ENCODE results near the gene FBXL19. TPM values are rescaled to one million over a fixed set of nuclear protein-coding genes. Genes with fewer than 3 reads are reported as not detected.

FBXL19 gene
- total RNA-seq, 1 experiment from 2014 or later, result 58.5 TPM

- in situ Hi-C loops (cut with HindIII; ENCODE audit: low pct_unique_long_range_greater_than_20kb, low sequenced_read_pairs), result no loop called here
- no peak for DNase-seq (ENCODE audit: low read depth)
Observed at GRCh38 chr16:30893417-30893743, 30.0 kb upstream of the FBXL19 start.

DNA sequence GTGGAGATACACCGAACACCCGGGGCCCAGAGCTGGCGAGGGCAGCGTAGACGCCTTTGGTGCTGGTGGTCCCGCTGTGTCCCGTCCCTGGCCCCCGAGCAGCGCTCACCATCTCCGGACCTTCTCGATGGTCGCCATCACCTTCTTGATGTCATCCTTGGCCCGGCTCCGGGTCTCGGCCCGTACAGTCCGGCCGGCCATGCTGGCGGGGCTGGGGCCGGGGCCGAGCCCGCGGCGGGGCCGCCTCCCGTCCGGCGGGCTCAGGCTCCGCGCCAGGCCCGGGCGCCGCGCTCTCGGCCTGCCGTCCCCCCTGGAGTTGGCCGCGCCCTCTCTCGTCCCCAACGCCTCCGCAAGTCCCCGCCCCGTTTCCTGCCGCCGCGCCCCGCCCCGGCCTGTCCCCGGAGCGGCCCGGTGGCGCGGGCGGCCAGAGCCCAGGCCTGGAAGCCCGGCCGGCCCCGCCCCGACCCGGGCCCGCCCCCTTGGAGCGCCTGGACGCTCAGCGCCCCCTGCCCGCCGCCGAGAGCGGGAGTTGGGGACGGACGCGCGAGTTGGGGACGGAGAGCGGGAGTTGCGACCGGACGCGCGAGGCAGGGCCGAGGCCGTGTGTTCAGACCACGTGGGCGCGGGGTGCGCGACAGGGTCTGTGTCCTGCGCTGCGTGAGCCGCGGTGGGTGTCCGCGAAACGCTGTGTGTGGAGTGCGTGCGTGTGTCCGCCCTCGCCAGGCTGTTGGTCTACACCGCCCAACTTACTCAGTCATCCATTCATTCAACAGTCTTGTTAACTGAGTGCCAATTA, 29.4 kb upstream of the FBXL19 start, which contains the start of gene BCL7C:
TSS of gene BCL7C (minus strand) at position 334 of the 796 bp plus-strand sequence. CDS start at position 201, 133 bp downstream.
- DNase-seq (ENCODE audit: low read depth), result peak; percentile 86
- in situ Hi-C loops (cut with HindIII; ENCODE audit: low pct_unique_long_range_greater_than_20kb, low sequenced_read_pairs), result no loop called here

DNA sequence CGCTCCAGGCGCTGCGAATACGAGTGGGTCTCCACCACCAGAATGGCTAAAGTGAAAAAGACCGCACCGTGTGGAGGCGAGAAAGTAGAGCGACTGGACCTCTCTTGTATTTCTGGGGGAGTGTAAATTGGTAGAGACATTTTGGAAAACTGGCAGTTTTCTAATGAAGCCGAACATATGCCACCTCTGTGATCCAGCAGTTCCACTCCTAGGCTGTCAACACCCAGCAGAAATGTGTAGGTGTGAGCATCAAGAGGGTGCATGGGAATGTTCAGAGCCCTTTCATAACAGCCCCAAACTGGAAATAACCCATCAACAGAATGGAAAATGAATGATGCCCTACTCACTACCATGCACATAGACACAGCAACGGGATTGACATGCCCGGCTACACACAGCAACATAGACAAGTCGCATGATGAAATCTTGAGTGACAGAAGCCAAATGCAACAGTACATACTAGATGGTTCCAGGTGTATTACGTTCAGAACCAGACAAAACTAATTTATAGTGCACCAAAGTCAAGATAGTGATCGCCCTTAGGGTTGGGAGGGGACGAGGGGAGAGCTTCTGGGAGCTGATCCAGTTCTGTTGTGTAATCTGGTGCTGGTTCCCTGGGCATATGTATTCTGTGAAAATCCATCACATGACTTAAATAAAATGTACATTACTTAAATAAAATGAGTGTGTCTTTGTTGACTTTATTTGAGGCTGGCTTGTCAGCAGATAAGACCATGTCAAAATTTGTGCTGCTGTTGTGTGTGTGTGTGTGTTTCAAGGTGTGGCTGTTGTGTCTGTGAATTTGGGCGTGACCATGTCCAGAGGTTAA, 28.6 kb upstream of the FBXL19 start:
- in situ Hi-C loops (cut with HindIII; ENCODE audit: low pct_unique_long_range_greater_than_20kb, low sequenced_read_pairs), result no loop called here
- no peak for DNase-seq (ENCODE audit: low read depth)

DNA sequence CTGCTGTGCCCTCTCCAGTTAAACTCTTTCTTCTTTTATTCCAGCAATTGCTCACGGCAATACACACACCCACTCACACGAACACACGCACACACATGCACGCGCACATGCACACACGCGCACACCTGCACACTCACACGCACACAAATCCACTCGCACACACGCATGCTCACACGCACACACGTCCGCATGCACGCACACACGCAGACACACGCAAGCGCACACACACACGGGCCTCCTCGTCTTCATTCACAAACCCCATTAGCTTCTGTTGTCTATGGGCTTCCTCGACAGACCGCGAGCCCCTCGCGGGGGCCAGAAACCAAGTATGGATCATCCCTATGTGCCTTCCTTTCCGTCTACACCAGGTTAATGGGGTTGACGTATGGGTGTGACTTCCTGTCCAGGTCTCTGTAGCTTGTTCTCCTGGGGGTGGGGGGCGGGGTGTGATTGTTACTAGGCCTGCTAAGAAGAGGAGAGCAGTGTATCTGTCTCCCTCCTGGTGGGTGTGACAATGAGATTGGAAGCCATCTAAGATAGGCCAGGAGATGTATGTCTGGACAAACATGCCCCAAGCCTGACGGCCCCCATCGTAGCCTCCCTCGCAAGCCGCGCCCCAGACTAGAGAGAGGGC, 27.6 kb upstream of the FBXL19 start:
- DNase-seq (ENCODE audit: low read depth), result peak; percentile 76
- in situ Hi-C loops (cut with HindIII; ENCODE audit: low pct_unique_long_range_greater_than_20kb, low sequenced_read_pairs), result no loop called here

- in situ Hi-C loops (cut with HindIII; ENCODE audit: low pct_unique_long_range_greater_than_20kb, low sequenced_read_pairs), result no loop called here
- peak; percentile 91 for DNase-seq (ENCODE audit: low read depth)
Observed at GRCh38 chr16:30896261-30896888, 27.0 kb upstream of the FBXL19 start, which contains the start of gene CTF1. TSS of gene CTF1 (plus strand) at chr16:30896614. CDS start at chr16:30896644, 30 bp downstream.

DNA sequence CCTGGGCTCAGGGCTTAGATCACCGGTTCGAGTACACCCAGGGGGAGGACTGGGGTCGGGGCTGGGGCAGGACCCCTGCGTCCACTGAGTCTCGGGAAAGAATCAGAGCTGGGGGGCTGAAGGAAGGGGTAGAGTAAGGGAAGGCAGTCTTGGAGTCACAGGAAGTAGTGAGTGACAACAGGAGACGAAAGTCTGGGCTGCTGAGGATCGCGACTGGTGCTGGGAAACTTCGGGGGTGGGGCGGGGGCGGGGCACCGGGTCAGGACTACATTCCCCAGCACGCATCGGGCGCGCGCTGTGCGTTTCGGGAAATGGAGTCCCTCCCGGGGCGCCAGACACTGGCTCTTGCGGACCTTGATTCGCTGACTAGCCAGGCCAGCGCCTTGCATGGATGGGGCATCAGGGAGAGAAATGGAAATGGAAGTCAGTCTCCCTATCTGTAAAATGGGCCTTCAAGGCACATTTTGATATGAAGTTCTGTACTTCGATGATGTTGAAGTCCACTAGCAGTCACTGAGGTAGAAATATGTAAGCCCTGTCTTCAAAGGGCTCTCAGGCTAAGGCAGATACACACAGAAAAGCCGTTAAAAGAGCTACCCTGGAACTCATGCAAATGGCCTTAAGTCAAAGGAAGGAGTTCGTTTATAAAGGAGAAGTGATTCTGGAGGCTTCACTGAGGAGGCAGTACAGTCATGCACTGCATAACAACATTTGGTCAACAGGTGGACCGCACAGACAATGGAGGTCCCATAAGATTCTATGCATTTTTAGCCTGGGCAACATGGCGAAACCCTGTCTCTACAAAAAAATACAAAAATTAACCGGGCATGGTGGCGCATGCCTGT, 26.3 kb upstream of the FBXL19 start:
- DNase-seq (ENCODE audit: low read depth), result peak; percentile 92
- in situ Hi-C loops (cut with HindIII; ENCODE audit: low pct_unique_long_range_greater_than_20kb, low sequenced_read_pairs), result no loop called here

DNA sequence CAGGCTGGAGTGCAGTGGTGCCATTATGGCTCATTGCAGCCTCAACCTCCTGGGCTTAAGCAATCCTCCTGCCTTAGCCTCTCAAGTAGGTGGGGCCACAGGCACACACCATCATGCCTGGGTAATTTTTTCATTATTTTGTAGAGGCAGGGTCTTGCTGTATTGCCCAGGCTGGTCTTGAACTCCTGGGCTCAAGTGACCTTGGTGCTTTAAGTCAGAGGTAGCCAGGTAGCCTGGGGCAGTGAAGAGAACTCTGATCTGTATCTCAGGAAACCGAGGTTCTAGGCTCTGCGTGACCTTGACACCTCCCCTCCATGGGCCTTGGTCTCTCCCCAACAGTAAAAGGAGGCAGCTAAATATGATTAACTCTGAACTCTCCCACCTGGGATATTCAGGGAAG, 23.6 kb upstream of the FBXL19 start:
- in situ Hi-C loops (cut with HindIII; ENCODE audit: low pct_unique_long_range_greater_than_20kb, low sequenced_read_pairs), result no loop called here
- DNase-seq (ENCODE audit: low read depth), result no peak

DNA sequence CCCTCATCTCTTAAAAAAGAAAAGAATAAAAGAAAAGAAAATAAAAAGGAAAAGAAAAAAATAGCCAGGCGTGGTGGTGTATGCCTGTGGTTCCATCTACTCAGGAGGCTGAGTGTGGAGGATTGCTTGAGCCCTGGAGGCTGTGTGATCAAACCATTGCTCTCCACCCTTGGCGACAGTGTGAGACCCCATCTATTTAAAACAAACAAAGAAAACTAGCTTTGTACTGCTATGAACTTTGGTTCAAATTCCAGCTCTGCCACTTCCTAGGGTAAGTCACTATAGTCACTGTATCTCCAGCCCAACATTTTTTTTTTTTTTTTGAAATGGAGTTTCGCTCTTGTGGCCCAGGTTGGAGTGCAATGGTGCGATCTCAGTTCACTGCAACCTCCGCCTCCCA, 22.8 kb upstream of the FBXL19 start:
- in situ Hi-C loops (cut with HindIII; ENCODE audit: low pct_unique_long_range_greater_than_20kb, low sequenced_read_pairs), result no loop called here
- DNase-seq (ENCODE audit: low read depth), result no peak

GRCh38 chr16:30901201-30902028, 22.0 kb upstream of the FBXL19 start:
- in situ Hi-C loops (cut with HindIII; ENCODE audit: low pct_unique_long_range_greater_than_20kb, low sequenced_read_pairs), result no loop called here
- DNase-seq (ENCODE audit: low read depth), result peak; percentile 50

- in situ Hi-C loops (cut with HindIII; ENCODE audit: low pct_unique_long_range_greater_than_20kb, low sequenced_read_pairs), result no loop called here
- DNase-seq (ENCODE audit: low read depth), result peak; percentile 74
Observed at GRCh38 chr16:30902029-30902972, 21.1 kb upstream of the FBXL19 start.

DNA sequence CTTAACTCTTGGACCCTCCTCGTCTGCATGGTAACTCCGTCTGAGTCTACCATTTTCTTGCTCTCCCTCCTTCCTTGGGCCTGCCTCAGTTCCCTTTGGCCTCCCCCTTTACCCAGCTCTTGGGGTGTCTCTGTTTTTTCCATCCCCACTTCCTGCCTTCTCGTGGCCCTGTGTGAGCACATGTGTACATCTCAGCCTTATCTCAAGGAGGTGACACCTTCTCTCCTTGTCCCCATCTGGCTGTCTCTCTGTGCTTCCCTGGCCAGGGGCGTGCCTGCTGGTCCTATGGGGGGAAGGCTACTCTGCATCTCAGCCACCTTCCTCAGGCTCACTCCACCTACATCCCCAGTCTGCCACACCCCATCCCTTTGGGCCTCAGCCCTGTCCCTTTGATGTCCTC, 20.4 kb upstream of the FBXL19 start:
- in situ Hi-C loops (cut with HindIII; ENCODE audit: low pct_unique_long_range_greater_than_20kb, low sequenced_read_pairs), result no loop called here
- no peak for DNase-seq (ENCODE audit: low read depth)

- DNase-seq (ENCODE audit: low read depth), result no peak
- in situ Hi-C loops (cut with HindIII; ENCODE audit: low pct_unique_long_range_greater_than_20kb, low sequenced_read_pairs), result no loop called here
Observed at GRCh38 chr16:30903596-30903995, 19.8 kb upstream of the FBXL19 start.

- in situ Hi-C loops (cut with HindIII; ENCODE audit: low pct_unique_long_range_greater_than_20kb, low sequenced_read_pairs), result no loop called here
- DNase-seq (ENCODE audit: low read depth), result no peak
Observed at GRCh38 chr16:30904114-30904780, 19.1 kb upstream of the FBXL19 start.

DNA sequence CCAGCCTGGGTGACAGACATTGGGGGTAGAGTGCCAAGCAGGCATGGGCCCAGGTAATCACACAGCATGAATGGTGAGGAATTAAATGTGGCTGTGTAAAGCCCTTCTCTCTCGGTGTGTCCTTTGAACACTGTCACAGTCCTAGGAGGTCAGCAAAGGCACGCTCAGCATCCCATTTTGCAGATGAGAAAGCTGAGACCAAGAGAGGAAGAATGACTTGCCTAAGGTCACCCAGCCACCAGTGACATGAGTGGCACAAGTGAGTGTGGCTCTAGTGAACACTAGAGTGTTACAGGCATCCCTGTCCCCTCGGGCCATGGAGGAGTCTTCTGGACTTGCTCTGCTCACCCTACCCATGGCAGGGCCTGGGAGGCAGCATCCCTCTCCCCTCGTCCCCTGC, 16.3 kb upstream of the FBXL19 start:
- no peak for DNase-seq (ENCODE audit: low read depth)
- in situ Hi-C loops (cut with HindIII; ENCODE audit: low pct_unique_long_range_greater_than_20kb, low sequenced_read_pairs), result no loop called here

- in situ Hi-C loops (cut with HindIII; ENCODE audit: low pct_unique_long_range_greater_than_20kb, low sequenced_read_pairs), result no loop called here
- no peak for DNase-seq (ENCODE audit: low read depth)
Observed at GRCh38 chr16:30910427-30911029, 12.8 kb upstream of the FBXL19 start.
